HG02840 (cell line): Measurements from ENCODE around the gene IL17RE.
A peak's percentile ranks its signal among the peaks of the same experiment; 100 is the strongest.
"Not testable (repeated sequence)": the region's sequence is repeated elsewhere in the genome, so short reads cannot be mapped to it uniquely, and the experiment has no call there.

Experiments
- ATAC-seq: cut with Tn5 transposase; IDR thresholded peaks from one replicate; pipeline ENCODE4 v1.9.1; 2021; ENCODE audit warnings: mild to moderate bottlenecking, moderate library complexity, moderate number of reproducible peaks; ENCODE audit not compliant: unreplicated experiment, low FRiP score

The IL17RE gene

DNA sequence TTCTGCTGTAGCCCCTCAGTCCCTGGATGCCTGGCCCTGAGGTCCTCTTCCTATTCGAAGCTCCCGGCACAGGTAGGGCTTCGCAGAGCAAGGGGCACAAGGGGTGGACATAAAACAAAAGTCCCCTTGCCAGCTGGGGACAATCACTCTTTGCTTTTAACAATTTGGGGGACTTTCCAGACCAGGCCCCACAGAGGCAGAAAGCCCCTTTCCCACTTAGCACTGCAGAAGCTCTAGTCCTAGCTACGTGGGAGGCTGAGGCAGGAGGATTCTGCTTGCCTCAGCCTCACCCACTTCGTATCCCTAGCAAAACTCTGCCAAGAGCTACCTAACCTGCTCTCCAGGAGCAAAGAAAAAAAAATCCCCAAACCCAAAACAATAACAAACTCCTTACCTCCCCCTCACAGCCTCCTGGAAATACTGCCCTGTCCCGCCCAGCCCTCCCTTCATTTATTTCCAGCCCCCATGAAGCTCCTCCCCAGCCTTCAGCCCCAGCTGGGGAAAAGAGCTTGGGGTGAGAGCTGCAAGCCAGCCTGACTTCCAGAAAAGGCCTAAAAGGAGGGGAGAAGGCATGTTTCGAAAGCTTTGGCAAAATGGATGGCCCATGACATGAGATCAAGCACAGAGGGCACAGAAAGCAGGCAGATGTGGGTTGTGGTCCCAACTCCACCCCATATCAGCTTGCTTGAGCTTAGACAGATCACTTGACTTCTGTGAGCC lies 22.7 kb upstream of the IL17RE start, which contains the start of gene CIDEC:
CIDEC (minus strand) TSS at position 424 of the 720 bp plus-strand sequence. CDS start 1,767 bp downstream, outside the sequence.
- ATAC-seq, result no peak

DNA sequence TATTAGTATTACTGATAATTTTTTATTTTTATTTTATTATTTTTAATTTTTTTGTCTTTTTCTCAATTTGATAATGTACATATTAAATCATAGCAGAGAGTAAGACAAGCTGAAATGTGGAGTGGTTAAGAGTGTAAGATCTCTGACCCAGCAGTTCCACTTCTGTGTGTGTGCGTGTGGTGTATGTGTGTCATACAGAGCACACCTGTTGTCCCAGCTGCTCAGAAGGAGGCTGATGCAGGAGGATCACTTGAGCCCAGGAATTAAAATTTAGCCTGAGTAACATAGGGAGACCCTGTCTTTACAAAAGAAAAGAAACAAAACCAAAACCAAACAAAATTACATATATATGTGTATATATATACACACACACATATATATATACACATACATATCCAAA lies 21.2 kb upstream of the IL17RE start:
- no peak for ATAC-seq

DNA sequence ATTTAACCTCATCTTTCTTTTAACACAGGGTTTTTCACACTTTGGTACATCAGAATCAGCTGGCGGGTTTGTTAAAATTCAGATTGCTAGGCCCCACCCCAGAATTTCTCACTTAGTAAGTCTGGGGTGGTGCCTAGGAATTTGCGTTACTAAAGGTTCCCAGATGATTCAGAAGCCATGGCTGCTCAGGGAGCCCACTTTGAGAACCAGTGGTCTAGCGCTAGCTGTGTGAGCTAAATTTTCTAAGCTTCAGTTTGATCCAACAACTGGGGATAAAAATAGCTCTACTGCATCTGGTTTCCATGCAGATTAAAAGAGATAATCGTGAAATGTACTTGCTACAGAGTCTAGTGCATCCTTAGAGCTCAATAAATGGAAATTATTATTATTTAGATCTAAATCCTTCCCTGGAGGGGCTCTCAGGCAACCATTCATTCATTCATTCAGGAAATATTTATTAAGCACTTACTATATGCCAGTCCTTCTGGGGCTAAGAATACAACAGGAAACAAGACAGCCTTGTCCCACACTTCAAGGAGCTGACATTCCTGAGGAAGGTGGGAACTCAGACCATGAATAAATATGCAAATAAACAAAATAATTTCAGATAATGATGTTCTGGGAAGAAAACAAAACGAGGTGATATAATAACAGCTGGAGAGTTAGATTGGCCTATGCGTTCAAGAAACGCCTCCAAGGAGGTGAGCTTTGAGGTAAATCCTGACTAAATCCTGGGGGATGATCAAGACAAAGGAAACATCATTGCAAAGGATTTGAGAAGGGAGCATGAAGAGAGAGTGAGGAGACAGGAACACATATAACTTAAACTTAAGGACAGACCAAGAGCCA lies 18.7 kb upstream of the IL17RE start:
- no peak for ATAC-seq

DNA sequence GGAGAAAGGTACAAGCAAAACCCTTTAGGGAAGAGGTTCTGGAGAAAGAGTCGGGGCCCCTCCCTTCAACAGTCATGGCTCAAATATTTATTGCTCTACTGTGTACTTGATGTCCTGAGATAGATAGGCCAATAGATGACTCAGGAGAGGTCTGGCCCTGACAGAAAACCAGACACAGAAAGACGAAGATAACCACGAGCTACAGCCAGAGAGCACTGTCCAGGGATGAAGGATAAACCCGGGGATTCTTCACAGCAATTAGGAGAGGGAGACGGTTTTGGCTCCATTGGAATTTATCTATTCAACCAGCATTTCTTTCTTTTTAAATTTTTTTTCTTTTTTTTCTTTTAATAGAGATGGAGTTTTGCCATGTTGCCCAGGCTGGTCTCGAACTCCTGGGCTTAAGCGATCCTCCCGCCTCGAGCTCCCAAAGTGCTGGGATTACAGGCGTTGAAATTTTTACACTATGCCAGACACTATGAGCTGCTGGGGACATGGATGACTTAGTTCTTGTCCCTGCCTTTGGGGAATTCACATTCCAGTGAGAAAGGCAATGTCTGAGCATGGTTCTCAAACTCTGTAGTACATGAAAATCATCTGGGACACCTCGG lies 18.0 kb upstream of the IL17RE start:
- ATAC-seq, result no peak

DNA sequence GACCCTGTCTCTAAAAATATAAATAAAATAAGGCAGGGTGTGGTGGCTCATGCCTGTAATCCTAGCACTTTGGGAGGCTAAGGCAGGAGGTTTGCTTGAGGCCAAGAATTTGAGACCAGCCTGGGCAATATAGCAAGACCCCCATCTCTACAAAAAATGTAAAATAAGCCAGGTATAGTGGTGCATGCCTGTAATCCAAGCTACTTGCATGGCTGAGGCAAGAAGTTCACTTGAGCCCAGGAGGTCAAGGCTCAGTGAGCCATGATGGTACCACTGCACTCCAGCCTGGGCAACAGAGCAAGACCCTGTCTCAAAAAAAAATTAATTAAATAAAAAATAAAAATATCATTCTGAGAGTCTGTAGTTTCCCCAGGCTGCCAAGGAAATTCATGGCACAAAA lies 16.3 kb upstream of the IL17RE start:
- no peak for ATAC-seq

DNA sequence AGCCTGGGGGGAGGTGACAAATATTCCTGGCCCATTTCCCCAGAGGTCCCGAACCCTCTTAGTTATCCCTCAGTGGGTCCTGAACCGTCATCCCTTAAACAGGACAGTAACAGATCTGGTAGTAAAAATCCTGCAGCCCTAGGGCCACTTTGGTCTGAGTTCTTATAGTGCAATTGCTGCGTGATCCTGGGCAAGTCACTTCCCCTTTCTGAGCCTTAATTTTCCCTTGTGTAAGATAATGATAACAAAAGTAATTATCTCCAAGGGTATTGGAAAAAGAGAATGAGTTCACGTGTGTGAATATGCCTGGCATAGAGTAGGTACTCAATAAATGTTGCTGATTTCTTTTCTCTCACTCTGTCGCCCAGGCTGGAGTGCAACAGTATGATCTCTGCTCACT lies 15.2 kb upstream of the IL17RE start:
- no peak for ATAC-seq

DNA sequence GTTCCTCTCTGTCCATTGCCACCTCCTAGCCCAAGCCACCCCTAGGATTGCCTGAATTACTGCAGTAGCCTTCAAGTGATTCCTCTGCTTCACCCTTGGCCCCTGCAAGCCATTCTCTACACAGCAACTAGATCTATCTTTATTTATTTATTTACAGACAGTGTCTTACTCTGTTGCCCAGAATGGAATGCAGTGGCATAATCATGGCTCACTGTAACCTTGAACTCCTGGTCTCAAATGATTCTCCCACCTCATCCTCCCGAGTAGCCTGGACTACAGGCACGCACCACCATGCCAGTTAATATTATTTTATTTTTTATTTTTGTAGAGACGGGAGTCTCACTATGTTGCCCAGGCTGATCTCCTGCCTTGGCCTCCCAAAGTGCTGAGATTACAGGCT lies 14.1 kb upstream of the IL17RE start:
- ATAC-seq, result no peak

DNA sequence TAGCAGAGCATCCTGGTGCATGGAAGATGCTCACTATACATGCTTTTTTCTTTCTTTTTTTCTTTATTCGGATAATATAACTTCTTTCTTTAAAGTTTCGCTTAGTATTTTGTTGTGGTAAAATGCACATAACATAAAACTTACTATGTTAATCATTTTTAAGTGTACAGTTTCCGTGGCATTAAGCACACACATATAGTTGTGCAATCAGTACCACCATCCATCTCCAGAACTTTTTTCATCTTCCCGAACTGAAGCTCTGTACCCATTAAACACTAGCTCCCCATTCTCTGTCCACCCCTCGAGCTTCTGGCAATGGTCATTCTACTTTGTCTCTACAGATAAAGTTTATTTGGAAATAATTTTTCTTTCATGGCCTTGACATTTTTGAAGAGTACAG lies 13.2 kb upstream of the IL17RE start:
- ATAC-seq, result no peak

DNA sequence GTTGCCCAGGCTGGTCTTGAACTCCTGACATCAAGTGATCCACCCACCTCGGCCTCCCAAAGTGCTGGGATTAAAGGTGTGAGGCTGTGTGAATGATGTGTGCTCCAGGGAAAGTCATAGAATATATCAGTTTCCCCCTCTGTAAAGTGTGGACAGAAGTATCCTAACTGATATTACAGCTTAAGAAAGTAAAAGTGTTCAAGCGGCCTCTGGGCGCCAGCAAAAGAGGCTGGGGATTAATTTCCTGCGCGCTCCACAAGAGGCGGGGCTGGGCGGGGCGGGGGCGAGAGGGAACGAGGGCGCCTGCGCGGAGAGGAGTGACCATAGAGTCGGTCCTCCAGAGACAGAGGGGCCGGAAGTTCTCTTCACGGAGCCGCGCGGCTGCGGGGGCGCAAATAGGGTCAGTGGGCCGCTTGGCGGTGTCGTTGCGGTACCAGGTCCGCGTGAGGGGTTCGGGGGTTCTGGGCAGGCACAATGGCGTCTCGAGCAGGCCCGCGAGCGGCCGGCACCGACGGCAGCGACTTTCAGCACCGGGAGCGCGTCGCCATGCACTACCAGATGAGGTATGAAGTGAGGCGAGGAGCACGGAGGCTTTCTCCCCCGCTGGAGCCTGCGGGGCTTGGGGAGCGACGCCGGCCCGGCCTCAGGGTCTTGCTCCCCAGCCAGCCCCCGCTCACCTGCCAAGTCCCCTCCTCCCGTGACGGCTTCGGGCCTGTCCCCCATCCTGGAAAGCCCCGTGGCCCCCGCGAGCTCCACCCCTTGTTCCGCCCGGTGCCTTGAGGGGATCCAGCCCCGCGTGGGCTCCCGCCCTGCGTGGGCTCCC lies 12.2 kb upstream of the IL17RE start, which contains the start of gene JAGN1:
JAGN1 (plus strand) TSS at position 362 of the 823 bp plus-strand sequence; CDS start at position 475, 113 bp downstream.
- peak; percentile 82 for ATAC-seq

DNA sequence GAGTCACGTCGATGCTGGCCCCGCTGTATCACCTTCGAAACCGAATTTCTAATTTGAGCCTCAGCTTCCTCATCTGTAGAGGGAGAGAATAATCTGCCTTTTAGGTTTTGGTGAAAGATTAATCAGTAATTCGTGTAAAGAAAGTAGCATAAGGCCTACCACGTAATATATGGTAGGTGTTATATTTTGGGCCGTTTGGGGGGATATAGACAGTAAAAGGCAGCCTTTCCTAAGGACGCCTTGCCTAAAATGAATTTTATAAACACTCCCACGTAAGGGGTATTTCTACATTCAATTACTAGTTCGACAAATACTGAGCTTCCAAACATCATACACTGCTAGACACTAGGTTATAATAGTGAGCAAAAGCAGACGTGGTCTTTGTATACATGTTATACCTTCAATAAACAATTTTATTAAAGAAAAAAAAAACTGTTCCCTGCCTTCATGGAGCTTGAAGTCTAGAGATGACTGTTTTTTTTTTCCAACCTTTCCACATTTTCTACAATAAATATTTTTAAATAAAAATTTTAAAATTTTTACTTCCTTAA lies 11.5 kb upstream of the IL17RE start:
- ATAC-seq, result no peak

DNA sequence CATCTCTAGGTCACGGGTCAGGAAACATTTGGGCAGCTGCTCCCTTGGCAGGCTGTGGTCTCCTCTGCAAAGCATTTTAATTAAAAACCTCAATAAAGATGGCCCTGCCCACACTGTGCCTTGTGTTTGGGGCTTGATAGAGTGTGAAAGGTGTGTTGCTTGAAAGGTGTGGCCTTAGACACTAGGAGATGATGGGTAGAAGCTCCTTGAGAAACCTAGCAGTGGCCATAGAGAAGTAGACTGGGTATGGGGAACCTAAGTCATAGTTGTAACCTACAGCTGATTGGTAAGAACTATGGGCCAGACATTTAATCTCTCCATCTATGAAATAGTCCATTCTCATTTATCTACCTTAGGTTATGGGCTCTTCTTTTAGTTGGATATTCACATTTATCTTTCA lies 8.9 kb upstream of the IL17RE start:
- no peak for ATAC-seq

DNA sequence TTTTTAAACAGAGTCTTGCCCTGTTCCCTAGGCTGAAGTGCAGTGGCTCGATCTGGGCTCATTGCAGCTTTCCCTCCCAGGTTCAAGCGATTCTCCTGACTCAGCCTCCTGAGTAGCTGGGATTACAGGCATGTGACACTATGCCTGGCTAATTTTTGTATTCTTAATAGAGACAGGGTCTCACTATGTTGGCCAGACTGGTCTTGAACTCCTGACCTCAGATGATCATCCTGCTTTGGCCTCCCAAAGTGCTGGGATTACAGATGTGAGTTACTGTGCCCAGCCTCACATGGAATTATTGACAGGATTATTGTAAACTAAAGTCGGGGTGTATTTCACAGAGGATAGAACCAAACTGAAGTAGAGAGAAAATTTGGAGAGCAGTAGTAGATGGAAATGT lies 6.9 kb upstream of the IL17RE start:
- ATAC-seq, result not testable (repeated sequence)

DNA sequence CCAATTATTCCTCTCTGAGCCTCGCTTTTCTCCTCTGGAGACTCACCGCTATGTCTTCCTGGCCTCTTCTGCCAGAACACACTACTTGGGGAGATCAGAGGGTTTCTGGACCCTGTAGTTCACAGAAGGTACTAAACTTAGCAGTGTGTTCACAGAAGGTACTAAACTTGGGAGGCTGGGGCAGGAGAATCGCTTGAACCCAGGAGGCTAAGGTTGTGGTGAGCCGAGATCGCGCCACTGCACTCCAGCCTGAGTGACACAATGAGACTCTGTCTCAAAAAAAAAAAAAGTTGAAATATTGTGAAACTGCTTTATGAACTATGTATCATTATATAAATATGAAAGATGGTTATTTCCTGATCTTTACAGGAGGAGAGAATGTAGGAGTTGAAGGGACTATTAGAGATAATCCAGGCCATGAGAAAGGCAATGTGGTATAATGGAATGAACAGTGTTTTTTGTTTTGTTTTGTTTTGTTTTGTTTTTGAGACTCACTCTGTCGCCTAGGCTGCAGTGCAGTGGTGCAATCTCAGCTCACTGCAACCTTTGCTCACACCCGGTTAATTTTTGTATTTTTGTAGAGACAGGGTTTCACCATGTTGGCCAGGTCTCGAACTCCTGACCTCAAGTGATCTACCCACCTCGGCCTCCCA lies 5.8 kb upstream of the IL17RE start:
- not testable (repeated sequence) for ATAC-seq

DNA sequence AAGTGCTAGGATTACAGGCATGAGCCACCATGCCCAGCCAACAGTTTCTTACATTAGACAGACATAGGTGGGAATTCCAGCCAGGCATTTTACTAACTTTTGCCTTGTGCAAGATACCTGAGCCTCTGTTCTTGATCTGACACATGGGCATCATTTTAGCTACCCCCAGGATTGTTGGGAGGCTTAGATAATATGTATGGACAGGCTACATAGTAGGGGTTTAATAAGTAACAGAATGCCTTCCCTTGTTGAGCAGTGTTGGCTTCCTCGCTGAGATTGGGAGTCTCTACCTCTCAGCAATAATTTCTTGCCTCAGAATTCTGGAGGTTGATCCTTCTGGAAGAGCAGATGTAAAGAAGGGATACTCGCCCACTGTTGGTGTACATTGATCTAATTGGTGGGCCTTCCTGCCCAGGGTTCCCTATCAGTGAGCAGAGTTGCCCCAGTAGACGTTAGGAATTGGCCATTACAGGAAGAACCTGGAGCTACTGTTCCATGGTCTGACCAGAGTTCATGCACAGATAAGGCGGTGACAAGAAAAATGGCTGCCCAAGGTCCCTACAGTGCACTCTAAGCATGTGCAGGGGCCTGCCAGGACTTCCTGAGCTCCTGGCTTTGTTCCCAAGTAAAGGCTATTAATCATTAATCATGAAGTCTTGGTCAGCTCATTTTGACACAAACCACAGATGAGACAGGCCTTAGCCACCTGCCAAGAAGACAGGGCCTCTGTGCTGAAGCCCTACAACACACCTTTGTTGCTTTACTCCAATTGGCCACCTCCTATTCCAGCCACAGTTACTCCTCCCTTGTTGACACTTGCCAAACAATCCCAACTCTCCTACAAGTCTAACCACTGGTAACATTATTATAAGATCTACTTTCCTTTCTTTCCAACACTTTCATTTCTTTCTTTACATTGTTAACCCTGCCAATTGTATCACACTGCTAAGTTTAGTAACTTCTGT lies 5.0 kb upstream of the IL17RE start:
- ATAC-seq, result no peak

DNA sequence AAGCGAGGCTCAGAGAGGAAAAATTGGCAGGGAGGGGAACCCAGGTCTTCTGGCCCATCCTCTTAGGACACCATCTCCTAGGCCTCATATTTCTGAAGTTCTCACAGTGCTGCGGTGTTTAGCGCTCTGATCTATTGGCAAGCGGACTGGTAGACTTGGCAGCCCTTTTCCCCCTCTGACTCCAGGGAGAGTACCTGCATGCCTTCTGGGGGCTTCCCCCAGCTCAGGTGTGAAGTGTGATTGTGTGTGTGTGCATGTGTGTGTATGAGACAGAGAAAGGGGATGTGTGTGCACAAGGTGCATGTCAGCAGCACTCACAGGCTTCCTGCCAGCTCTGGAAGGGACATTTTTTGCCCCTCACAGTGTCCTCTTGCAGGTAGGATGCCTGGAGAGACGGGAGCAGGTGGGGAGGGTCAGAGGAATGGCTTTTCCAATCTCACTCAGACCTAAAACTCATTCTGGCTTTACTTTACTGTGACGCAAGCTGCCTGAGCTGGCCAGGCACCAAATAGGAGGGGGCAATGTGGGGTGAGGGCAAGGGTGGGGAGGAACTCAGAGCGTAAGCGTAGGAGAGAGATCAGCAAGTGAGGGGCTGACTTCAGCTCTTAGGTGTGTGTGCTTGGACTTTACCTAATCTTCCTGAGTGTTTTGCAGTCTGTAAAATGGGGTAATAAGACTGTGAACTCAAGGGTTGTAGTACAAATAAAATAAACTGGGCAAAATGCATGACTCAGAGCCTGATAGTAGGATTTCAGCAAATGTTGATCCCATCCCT lies 4.0 kb upstream of the IL17RE start:
- ATAC-seq, result no peak

DNA sequence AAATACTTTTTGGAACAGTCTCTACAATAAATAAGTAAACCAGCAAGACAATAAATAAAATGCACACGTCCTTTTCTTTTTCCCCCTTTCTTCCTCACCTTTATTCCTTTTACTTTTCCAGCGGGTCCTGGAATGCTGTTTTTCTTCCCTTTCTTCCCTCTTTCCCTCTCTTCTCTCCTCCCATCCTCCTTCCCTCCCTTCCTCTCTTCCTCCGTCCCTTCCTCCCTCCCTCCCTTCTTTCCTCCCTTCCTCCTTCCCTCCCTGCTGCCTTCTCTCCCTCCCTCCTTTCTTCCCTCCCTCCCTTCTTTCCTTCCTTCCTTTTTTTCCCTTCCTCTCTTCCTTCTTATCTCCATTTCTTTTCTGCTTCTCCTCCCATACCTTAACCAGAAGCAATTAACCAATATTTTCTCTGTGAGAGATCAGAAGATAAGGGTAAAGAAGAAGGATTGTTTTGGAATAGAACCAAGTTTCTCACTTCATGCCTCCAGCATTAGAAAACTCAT lies 3.3 kb upstream of the IL17RE start:
- no peak for ATAC-seq

DNA sequence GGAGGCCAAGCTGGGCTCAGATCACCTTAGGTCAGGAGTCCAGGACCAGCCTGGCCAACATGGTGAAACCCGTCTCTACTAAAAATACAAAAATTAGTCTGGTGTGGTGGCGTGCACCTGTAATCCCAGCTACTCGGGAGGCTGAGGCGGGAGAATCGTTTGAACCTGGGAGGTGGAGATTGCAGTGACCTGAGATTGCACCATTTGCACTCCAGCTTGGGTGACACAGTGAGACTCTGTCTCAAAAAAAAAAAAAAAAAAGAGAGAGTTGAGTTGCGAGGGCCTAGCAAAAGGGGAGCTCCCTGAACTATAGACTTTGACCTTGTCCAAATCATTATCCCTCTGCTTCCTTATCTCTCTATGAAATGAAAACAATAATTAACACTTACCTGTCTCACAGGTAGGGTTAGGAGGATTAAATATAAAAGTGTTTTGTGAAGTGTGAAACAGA lies 1.7 kb upstream of the IL17RE start:
- not testable (repeated sequence) for ATAC-seq
